ENCODE results near the gene ZFP92. TPM values are rescaled to one million over a fixed set of nuclear protein-coding genes. Genes with fewer than 3 reads are reported as not detected.

Gene ZFP92
- total RNA-seq, 1 experiment from 2014 or later = not detected

- no peak for DNase-seq
- H3K36me3 ChIP-seq (ENCODE audit: low read depth) = no peaks in the 10 kb centered on the region
These were observed 47.2 kb downstream of the ZFP92 start for GRCh38 chrX:153458476-153458875.

GRCh38 chrX:153459986-153460385 is 48.7 kb downstream of the ZFP92 start:
- Histone ChIP-seq H3K27me3 (ENCODE audit: insufficient read depth, low read depth) (no peaks in the 10 kb centered on the region), H3K4me3 (no peak overlapping the region), H3K79me2 (ENCODE audit: low read depth) (no peaks in the 10 kb centered on the region), H3K9me2 (ENCODE audit: insufficient read depth) (no peaks in the 10 kb centered on the region), H3K36me3 (ENCODE audit: low read depth) (no peaks in the 10 kb centered on the region), H3F3A (ENCODE audit: insufficient read depth, low read depth) (no peaks in the 10 kb centered on the region), H4K20me1 (ENCODE audit: insufficient read depth) (no peaks in the 10 kb centered on the region), H3K9me3 (ENCODE audit: insufficient read depth, low read depth) (no peaks in the 10 kb centered on the region), H3K4me1 (replicated peaks; ENCODE audit: insufficient read depth) (no peaks in the 10 kb centered on the region), H2AFZ (no peak overlapping the region), H3K4me2 (no peak overlapping the region), H3K27ac (no peak overlapping the region)
- ChIA-PET CTCF (no interaction called here), POLR2A (ENCODE audit: unreplicated experiment) (no interaction called here)
- DNase-seq = no peak
- TF ChIP-seq EZH2 (IDR thresholded peaks at IDR 0.05; ENCODE audit: low read depth) = no peak
- TF ChIP-seq CTCF (conservative IDR thresholded peaks at IDR 0.05) = no peak
- intact Hi-C loops (cut with micrococcal nuclease; ENCODE audit: unreplicated experiment) = loop anchor here (2.0 kb wide), 1 partner anchor 47 kb away; no protein-coding TSS in a partner anchor
- no TSS peak for BruUV-seq (replicated peaks)

More at GRCh38 chrX:153458476-153458875, 47.2 kb downstream of the ZFP92 start:
- BruUV-seq (replicated peaks) = no TSS peak
- H3K27me3 ChIP-seq (ENCODE audit: insufficient read depth, low read depth) = no peaks in the 10 kb centered on the region
- TF ChIP-seq CTCF (conservative IDR thresholded peaks at IDR 0.05) (no peak), EZH2 (IDR thresholded peaks at IDR 0.05; ENCODE audit: low read depth) (no peak)
- no peak overlapping the region for H3K27ac ChIP-seq
- H3F3A ChIP-seq (ENCODE audit: insufficient read depth, low read depth) = no peaks in the 10 kb centered on the region
- H3K9me3 ChIP-seq (ENCODE audit: insufficient read depth, low read depth) = no peaks in the 10 kb centered on the region
- H3K4me2 ChIP-seq = no peak overlapping the region
- no peak overlapping the region for H2AFZ ChIP-seq
- H3K4me1 ChIP-seq (replicated peaks; ENCODE audit: insufficient read depth) = no peaks in the 10 kb centered on the region
- H3K79me2 ChIP-seq (ENCODE audit: low read depth) = no peaks in the 10 kb centered on the region
- intact Hi-C loops (cut with micrococcal nuclease; ENCODE audit: unreplicated experiment) = no loop called here
- no peaks in the 10 kb centered on the region for H4K20me1 ChIP-seq (ENCODE audit: insufficient read depth)
- CTCF ChIA-PET = no interaction called here
- H3K9me2 ChIP-seq (ENCODE audit: insufficient read depth) = no peaks in the 10 kb centered on the region
- POLR2A ChIA-PET (ENCODE audit: unreplicated experiment) = no interaction called here
- no peak overlapping the region for H3K4me3 ChIP-seq

GRCh38 chrX:153460826-153461225 is 49.6 kb downstream of the ZFP92 start:
- H3K27me3 ChIP-seq (ENCODE audit: insufficient read depth, low read depth) = no peaks in the 10 kb centered on the region
- CTCF ChIA-PET = interaction anchor here (0.6 to 1.1 kb wide), 2 partner anchors 10 to 46 kb away, joined by 8 to 10 read pairs; partner anchors contain the start of gene HAUS7
- no peak overlapping the region for H3K4me3 ChIP-seq
- no peak overlapping the region for H3K27ac ChIP-seq
- no peaks in the 10 kb centered on the region for H3K79me2 ChIP-seq (ENCODE audit: low read depth)
- H4K20me1 ChIP-seq (ENCODE audit: insufficient read depth) = no peaks in the 10 kb centered on the region
- TF ChIP-seq CTCF (conservative IDR thresholded peaks at IDR 0.05) (peak; percentile 73), EZH2 (IDR thresholded peaks at IDR 0.05; ENCODE audit: low read depth) (no peak)
- intact Hi-C loops (cut with micrococcal nuclease; ENCODE audit: unreplicated experiment) = loop anchor here (2.0 kb wide), 1 partner anchor 46 kb away; no protein-coding TSS in a partner anchor
- DNase-seq = peak in 1 of 2 experiments; percentile 47
- no peaks in the 10 kb centered on the region for H3K36me3 ChIP-seq (ENCODE audit: low read depth)
- no peak overlapping the region for H3K4me2 ChIP-seq
- H3K9me2 ChIP-seq (ENCODE audit: insufficient read depth) = no peaks in the 10 kb centered on the region
- H3F3A ChIP-seq (ENCODE audit: insufficient read depth, low read depth) = no peaks in the 10 kb centered on the region
- no peak overlapping the region for H2AFZ ChIP-seq
- no peaks in the 10 kb centered on the region for H3K4me1 ChIP-seq (replicated peaks; ENCODE audit: insufficient read depth)
- POLR2A ChIA-PET (ENCODE audit: unreplicated experiment) = no interaction called here
- H3K9me3 ChIP-seq (ENCODE audit: insufficient read depth, low read depth) = no peaks in the 10 kb centered on the region
- BruUV-seq (replicated peaks) = no TSS peak

Other genes with a start within 250 kb of the ZFP92 start
- gene MAGEA1, start 232.2 kb upstream of the ZFP92 start, total RNA-seq (2021) = not detected in 2 replicates
- not detected in 2 replicates for gene PNMA6F, start 89.7 kb upstream of the ZFP92 start, total RNA-seq (2021)
- 6.5 and 7.1 TPM in 2 replicates for gene ZNF275, start 77.3 kb upstream of the ZFP92 start, total RNA-seq (2021)
- gene PNMA6E, start 10.1 kb upstream of the ZFP92 start, total RNA-seq (2021) = not detected in 2 replicates
- 2.0 and 2.3 TPM in 2 replicates for gene TREX2, start 34.6 kb downstream of the ZFP92 start, total RNA-seq (2021)
- gene HAUS7, start 59.1 kb downstream of the ZFP92 start, total RNA-seq (2021) = 29.3 and 33.4 TPM in 2 replicates
- 0.33 and 0.70 TPM in 2 replicates for gene BGN, start 83.5 kb downstream of the ZFP92 start, total RNA-seq (2021)
- not detected in 2 replicates for gene ATP2B3, start 106.2 kb downstream of the ZFP92 start, total RNA-seq (2021)
- 33.9 and 35.9 TPM in 2 replicates for gene CCNQ, start 187.7 kb downstream of the ZFP92 start, total RNA-seq (2021)
- 1.3 and 1.8 TPM in 2 replicates for gene DUSP9, start 235.7 kb downstream of the ZFP92 start, total RNA-seq (2021)